ENCODE measurements around the gene EBPL.

GRCh38 chr13:49711218-49711863 lies 20.1 kb upstream of the EBPL start:
- no peak for TF ChIP-seq POLR2A (IDR thresholded peaks at IDR 0.05)
- no peak for TF ChIP-seq CTCF (IDR thresholded peaks at IDR 0.05)
